Measurements from ENCODE around the gene FAM222B.

DNA sequence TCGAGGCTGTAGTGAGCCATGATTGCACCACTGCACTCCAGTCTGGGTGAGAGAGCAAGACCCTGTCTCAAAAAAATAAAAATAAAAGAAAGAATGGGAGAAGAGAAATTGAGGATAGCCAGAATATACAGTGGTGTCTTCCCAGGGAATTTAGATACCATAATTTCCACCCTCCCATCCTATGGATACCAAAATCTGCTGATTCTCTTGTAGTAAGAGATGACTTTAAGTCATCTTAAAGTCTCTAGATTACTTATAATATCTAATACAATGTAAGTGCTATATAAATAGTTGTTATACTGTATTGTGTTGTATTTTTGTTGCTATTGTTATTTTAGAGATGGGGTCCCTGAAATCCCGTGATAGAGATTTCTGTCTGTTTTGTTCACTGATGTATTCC, 10.7 kb upstream of the FAM222B start:
- no peak for TF ChIP-seq POLR2A (IDR thresholded peaks at IDR 0.05)
- TF ChIP-seq, protein P1, sequence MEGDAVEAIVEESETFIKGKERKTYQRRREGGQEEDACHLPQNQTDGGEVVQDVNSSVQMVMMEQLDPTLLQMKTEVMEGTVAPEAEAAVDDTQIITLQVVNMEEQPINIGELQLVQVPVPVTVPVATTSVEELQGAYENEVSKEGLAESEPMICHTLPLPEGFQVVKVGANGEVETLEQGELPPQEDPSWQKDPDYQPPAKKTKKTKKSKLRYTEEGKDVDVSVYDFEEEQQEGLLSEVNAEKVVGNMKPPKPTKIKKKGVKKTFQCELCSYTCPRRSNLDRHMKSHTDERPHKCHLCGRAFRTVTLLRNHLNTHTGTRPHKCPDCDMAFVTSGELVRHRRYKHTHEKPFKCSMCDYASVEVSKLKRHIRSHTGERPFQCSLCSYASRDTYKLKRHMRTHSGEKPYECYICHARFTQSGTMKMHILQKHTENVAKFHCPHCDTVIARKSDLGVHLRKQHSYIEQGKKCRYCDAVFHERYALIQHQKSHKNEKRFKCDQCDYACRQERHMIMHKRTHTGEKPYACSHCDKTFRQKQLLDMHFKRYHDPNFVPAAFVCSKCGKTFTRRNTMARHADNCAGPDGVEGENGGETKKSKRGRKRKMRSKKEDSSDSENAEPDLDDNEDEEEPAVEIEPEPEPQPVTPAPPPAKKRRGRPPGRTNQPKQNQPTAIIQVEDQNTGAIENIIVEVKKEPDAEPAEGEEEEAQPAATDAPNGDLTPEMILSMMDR (IDR thresholded peaks at IDR 0.05): no peak
- no peak for TF ChIP-seq EP300 (IDR thresholded peaks at IDR 0.05)
- TF ChIP-seq POLR2AphosphoS5 (IDR thresholded peaks at IDR 0.05): no peak

Data from suprapubic skin (tissue), 4 donors.